NCI-H526 (cell line): ENCODE results near the gene KDM4C.
A peak's percentile ranks its signal among the peaks of the same experiment; 100 is the strongest.

Experiments
- DNase-seq, 2 experiments: peaks; one replicate each; lab custom pipeline; 2025; lab: John Stamatoyannopoulos, UW

KDM4C gene

GRCh38 chr9:7211657-7212056 lies 453.9 kb downstream of the KDM4C start:
- DNase-seq: no peak

- DNase-seq: peak; percentile 33 to 48
Measured at GRCh38 chr9:7212101-7212500, 454.3 kb downstream of the KDM4C start.

- DNase-seq: no peak
Measured at GRCh38 chr9:7216004-7216841, 458.4 kb downstream of the KDM4C start.

- DNase-seq: no peak
Measured at GRCh38 chr9:7223981-7224380, 466.2 kb downstream of the KDM4C start.
